ENCODE data around the gene DET1.

Gene DET1

GRCh38 chr15:88487796-88488523, 58.5 kb downstream of the DET1 start:
- no peak overlapping the region for H3K4me3 ChIP-seq (ENCODE audit: low read depth, low read length)
- H3K36me3 ChIP-seq, result no peaks in the 10 kb centered on the region
- H3K9me3 ChIP-seq (ENCODE audit: severe bottlenecking), result no peaks in the 10 kb centered on the region
- no peaks in the 10 kb centered on the region for H3K27me3 ChIP-seq (ENCODE audit: insufficient read depth, low read depth, severe bottlenecking)
- peak overlapping the region; percentile 96 for H3K27ac ChIP-seq
- no peak for TF ChIP-seq CTCF (IDR thresholded peaks at IDR 0.05; ENCODE audit: low read depth, low read length)
- DNase-seq, result no peak

GRCh38 chr15:88487178-88487795, 59.2 kb downstream of the DET1 start:
- TF ChIP-seq CTCF (IDR thresholded peaks at IDR 0.05; ENCODE audit: low read depth, low read length), result peak; percentile 61
- DNase-seq, result peak; percentile 46
- Histone ChIP-seq H3K4me3 (ENCODE audit: low read depth, low read length) (no peak overlapping the region), H3K27ac (peak overlapping the region; percentile 96), H3K36me3 (no peaks in the 10 kb centered on the region), H3K9me3 (ENCODE audit: severe bottlenecking) (no peaks in the 10 kb centered on the region), H3K27me3 (ENCODE audit: insufficient read depth, low read depth, severe bottlenecking) (no peaks in the 10 kb centered on the region)

DNA sequence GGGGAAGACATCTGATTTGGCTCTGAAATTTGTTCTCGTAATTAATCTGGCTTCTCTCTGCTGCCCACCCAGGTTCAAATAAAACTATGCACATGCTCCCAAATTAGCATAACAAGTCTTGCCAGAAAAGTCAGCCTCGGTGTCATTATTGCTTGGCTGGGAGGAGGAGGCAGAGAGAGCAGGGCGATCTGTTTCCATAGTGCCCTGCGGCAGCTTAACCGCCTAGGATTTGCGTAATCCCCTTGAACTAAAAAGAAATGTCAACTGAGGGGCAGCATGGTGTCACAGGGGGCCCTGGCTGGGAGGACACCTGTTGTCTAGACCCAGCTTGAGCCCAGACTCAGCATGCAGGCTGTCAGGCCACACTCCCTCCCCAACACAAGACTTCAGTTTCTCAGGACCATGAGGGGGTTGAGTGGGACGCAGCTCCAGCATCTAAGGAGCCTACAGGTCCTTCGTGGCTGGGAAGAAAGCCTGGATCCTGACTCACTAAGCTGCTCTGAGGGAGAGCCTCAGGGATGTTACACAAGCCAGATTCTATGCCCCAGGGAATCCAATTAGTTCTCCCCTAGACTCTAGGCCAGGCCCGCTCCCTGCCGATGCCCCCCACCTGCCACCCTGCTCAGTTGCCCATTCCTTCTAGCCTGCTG, 61.7 kb downstream of the DET1 start:
- Histone ChIP-seq H3K27ac (peak overlapping the region; percentile 96), H3K9me3 (ENCODE audit: severe bottlenecking) (no peaks in the 10 kb centered on the region), H3K4me3 (ENCODE audit: low read depth, low read length) (no peak overlapping the region), H3K27me3 (ENCODE audit: insufficient read depth, low read depth, severe bottlenecking) (no peaks in the 10 kb centered on the region), H3K36me3 (peaks cover 6% of the 10 kb centered on the region; the same call in 1 of the 2 replicates)
- DNase-seq, result peak; percentile 98
- no peak for TF ChIP-seq CTCF (IDR thresholded peaks at IDR 0.05; ENCODE audit: low read depth, low read length)

- H3K27ac ChIP-seq, result peak overlapping the region; percentile 81
- no peak overlapping the region for H3K4me3 ChIP-seq (ENCODE audit: low read depth, low read length)
- H3K36me3 ChIP-seq, result peaks cover 18% of the 10 kb centered on the region
- no peaks in the 10 kb centered on the region for H3K9me3 ChIP-seq (ENCODE audit: severe bottlenecking)
- TF ChIP-seq CTCF (IDR thresholded peaks at IDR 0.05; ENCODE audit: low read depth, low read length), result no peak
- H3K27me3 ChIP-seq (ENCODE audit: insufficient read depth, low read depth, severe bottlenecking), result no peaks in the 10 kb centered on the region
- no peak for DNase-seq
Measured at GRCh38 chr15:88482263-88482662, 64.2 kb downstream of the DET1 start.

- Histone ChIP-seq H3K27ac (peak overlapping the region; percentile 97), H3K4me3 (ENCODE audit: low read depth, low read length) (no peak overlapping the region), H3K9me3 (ENCODE audit: severe bottlenecking) (no peaks in the 10 kb centered on the region), H3K27me3 (ENCODE audit: insufficient read depth, low read depth, severe bottlenecking) (no peaks in the 10 kb centered on the region), H3K36me3 (peaks cover 19% of the 10 kb centered on the region)
- no peak for TF ChIP-seq CTCF (IDR thresholded peaks at IDR 0.05; ENCODE audit: low read depth, low read length)
- no peak for DNase-seq
Measured at GRCh38 chr15:88480981-88481380, 65.5 kb downstream of the DET1 start.
